GM12801 (cell line): ENCODE results near the gene TEX2.

Experiments used
- TF ChIP-seq, protein P1 (sequence below): IDR thresholded peaks from one replicate; pipeline ENCODE4 v1.5.1; 2011; ENCODE audit warnings: control low read depth; ENCODE audit not compliant: insufficient read length; ENCODE audit errors: extremely low read depth

Gene TEX2

GRCh38 chr17:64221679-64222078 lies 41.4 kb downstream of the TEX2 start:
- TF ChIP-seq, protein P1, sequence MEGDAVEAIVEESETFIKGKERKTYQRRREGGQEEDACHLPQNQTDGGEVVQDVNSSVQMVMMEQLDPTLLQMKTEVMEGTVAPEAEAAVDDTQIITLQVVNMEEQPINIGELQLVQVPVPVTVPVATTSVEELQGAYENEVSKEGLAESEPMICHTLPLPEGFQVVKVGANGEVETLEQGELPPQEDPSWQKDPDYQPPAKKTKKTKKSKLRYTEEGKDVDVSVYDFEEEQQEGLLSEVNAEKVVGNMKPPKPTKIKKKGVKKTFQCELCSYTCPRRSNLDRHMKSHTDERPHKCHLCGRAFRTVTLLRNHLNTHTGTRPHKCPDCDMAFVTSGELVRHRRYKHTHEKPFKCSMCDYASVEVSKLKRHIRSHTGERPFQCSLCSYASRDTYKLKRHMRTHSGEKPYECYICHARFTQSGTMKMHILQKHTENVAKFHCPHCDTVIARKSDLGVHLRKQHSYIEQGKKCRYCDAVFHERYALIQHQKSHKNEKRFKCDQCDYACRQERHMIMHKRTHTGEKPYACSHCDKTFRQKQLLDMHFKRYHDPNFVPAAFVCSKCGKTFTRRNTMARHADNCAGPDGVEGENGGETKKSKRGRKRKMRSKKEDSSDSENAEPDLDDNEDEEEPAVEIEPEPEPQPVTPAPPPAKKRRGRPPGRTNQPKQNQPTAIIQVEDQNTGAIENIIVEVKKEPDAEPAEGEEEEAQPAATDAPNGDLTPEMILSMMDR = no peak

GRCh38 chr17:64219571-64219970 lies 43.5 kb downstream of the TEX2 start:
- TF ChIP-seq, protein P1 = no peak

DNA sequence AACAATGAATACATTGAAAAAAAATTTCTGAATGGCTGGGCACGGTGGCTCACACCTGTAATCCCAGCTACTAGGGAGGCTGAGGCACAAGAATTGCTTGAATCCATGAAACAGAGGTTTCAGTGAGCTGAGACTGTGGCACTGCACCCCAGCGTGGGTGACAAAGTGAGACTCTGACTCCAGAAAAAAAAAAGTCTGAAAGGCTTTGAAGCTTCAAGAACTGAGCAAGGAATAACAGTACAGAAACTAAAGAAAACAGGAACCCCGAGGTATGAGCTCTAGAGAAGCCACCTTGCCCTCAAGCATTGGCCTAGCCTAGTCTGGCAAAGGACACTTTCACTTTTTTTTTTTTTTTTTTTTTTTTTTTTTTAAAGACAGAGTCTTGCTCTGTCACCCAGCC lies 45.0 kb downstream of the TEX2 start:
- TF ChIP-seq, protein P1 = no peak

- TF ChIP-seq, protein P1 = no peak
Observed at GRCh38 chr17:64217249-64217691, 45.8 kb downstream of the TEX2 start.

GRCh38 chr17:64216338-64217248 lies 46.5 kb downstream of the TEX2 start:
- TF ChIP-seq, protein P1 = no peak

DNA sequence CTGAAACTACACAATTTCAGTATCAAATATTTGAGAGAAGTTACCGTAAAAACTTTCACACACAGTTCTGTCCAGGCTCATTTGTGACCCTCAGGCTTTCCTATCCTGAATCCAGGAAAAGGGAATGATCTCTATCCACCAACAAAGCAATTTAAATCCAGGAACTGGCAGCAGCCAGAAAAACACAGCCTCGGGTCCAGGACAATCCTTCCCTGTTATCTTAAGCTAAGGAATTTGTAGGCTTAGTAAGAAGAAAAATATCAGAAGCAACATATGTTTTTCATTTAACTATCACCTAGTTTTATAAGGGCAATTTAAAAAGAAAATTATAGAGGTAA lies 47.1 kb downstream of the TEX2 start:
- TF ChIP-seq, protein P1 = no peak

DNA sequence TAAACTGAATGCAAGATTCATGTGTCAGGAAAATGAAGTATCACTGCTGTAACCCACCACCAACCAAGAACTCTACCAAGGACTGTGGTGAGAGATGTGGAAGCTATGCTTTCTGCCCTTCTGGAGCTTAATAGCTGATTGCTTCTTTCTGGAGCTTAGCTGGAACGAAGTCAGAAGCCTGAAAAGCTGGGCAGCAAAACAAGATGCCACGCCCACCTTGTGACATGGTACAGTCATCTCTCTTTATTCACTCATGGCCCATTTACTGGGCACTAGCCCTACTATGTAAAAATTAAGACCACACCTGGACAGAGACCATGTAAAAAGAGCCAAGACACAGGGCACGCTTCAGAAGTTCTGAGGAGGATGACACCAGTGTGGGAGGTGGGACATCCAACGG lies 48.1 kb downstream of the TEX2 start:
- TF ChIP-seq, protein P1 = no peak
